Measurements from ENCODE around the gene SPACA6. TPM values are rescaled to one million over a fixed set of nuclear protein-coding genes. Genes with fewer than 3 reads are reported as not detected.

Gene SPACA6
- total and polyA plus RNA-seq, 2 of the 8 experiments (the other 6 are each of a cell fraction or from before 2014, with no cell fraction given), result 7.1 to 7.5 TPM

DNA sequence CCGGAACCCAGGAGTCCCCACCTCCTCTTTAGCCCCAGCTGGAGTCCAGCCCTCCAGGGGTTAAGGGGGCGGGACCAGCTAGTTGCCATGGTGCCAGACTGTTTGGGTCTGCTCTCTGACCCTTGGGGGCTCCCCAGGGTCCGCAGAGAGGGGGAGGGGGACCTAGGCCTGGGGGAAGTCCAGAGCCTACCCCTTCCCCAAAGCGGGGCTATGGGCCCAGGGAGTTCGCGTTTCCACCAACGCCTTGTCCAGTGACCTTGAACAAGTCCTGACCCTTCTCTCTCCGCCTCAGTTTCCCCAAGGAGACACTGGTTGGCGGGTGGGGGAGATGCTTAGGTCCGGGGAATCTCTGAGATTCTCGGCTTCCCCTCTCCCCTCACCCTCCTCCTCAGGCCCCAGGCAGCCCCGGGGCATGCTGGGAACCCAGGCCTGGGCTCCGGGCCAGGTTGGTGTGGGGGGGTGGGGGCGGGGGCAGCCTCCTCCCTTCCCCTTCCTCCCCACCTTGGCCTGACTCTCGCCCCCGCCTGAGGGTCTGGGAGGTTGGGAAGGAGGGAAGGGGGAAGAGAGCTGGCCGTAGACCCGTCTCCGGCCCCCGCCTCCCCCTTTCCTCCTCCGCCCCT, 2.6 kb upstream of the SPACA6 start (continued):
- TF ChIP-seq KDM4A (IDR thresholded peaks at IDR 0.05; ENCODE audit: low read depth, low read length, severe bottlenecking) (peak; percentile 43), TCF12 (IDR thresholded peaks at IDR 0.05; ENCODE audit: low read depth, low read length) (no peak), BACH1 (IDR thresholded peaks at IDR 0.05; ENCODE audit: low read length) (no peak), CEBPB (IDR thresholded peaks at IDR 0.05; ENCODE audit: low read depth, low read length) (no peak), GABPA (IDR thresholded peaks at IDR 0.05; ENCODE audit: borderline replicate concordance, insufficient read depth, low read length) (no peak), GTF2F1 (IDR thresholded peaks at IDR 0.05; ENCODE audit: borderline replicate concordance, low read depth, low read length) (no peak), CTBP2 (IDR thresholded peaks at IDR 0.05; ENCODE audit: borderline replicate concordance, insufficient read depth, insufficient read length, low read length) (peak; percentile 78), EGR1 (IDR thresholded peaks at IDR 0.05; ENCODE audit: borderline replicate concordance, low read depth, low read length) (peak; percentile 3; the same call in 1 of the 2 replicates)
